Skeletal muscle satellite cell (primary cell): ENCODE data around the gene EFNA4.

Experiments used
- H3K27me3 ChIP-seq: 2 replicates; pipeline ENCODE4 v1.7.0; 2013; ENCODE audit warnings: low read length; ENCODE audit not compliant: control insufficient read depth, insufficient read depth
- H3K36me3 ChIP-seq: 2 replicates; pipeline ENCODE4 v1.7.0; 2013; ENCODE audit warnings: mild to moderate bottlenecking, control low read depth, low read length; ENCODE audit not compliant: insufficient read depth
- H3K4me1 ChIP-seq: 2 replicates; pipeline ENCODE4 v1.7.0; 2013; ENCODE audit warnings: low read length; ENCODE audit not compliant: control insufficient read depth, insufficient read depth
- H3K4me2 ChIP-seq: 2 replicates; pipeline ENCODE4 v1.7.0; 2013; ENCODE audit warnings: mild to moderate bottlenecking, low read length
- H3K4me3 ChIP-seq: 2 replicates; pipeline ENCODE4 v1.7.0; 2013; ENCODE audit warnings: low read length
- H3K9ac ChIP-seq: 2 replicates; pipeline ENCODE4 v1.7.0; 2013; ENCODE audit warnings: mild to moderate bottlenecking, low read depth, low read length, moderate library complexity
- H3K9me3 ChIP-seq: replicated peaks from 2 replicates; pipeline ENCODE4 v1.7.0; 2013; ENCODE audit warnings: mild to moderate bottlenecking, control low read depth, low read length

The EFNA4 gene

DNA sequence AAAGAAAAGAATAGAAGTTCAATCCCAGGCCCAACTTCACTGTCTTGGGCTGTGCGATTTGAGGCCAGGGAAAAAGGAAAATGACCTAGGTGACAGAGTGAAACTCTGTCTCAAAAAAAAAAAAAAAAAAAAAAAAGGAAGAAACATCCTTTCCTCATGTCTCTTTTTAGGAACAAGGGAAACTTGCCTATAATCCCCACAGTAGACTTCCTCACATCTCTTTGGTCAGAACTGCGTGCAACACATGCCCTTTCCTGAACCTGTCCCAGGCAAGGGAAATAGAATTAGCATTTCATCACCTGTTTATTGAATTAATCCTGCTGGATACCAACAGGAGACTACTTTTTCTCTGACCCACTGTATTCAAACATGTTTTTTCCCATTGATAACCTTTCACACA lies 27.6 kb upstream of the EFNA4 start:
- H3K27me3 ChIP-seq = peaks cover 17% of the 10 kb centered on the region
- no peak overlapping the region for H3K4me3 ChIP-seq
- H3K4me2 ChIP-seq = no peak overlapping the region
- H3K4me1 ChIP-seq = peaks cover 5% of the 10 kb centered on the region
- no peaks in the 10 kb centered on the region for H3K36me3 ChIP-seq
- H3K9ac ChIP-seq = no peak overlapping the region
- no peaks in the 10 kb centered on the region for H3K9me3 ChIP-seq

DNA sequence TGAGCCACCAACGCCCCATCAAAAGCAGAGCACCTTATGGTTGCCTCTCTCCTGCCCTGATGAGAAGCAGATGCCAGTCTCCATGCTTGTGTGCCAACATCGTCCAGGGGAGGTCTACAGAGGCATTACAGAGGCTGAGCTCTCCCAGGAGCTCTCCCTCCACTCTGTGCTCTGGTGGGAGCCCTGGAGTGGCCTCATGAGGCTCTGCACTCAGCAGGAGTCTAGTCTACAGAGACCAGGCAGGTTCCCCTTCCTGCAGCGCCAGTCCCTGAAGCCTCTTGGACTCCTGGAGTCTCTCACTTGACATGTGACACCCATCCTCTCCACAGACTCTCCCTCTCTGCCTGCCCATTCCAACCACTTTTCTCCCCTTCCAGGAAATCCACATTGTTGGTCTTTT lies 26.5 kb upstream of the EFNA4 start:
- no peaks in the 10 kb centered on the region for H3K9me3 ChIP-seq
- no peak overlapping the region for H3K4me3 ChIP-seq
- H3K4me1 ChIP-seq = peaks cover 5% of the 10 kb centered on the region

DNA sequence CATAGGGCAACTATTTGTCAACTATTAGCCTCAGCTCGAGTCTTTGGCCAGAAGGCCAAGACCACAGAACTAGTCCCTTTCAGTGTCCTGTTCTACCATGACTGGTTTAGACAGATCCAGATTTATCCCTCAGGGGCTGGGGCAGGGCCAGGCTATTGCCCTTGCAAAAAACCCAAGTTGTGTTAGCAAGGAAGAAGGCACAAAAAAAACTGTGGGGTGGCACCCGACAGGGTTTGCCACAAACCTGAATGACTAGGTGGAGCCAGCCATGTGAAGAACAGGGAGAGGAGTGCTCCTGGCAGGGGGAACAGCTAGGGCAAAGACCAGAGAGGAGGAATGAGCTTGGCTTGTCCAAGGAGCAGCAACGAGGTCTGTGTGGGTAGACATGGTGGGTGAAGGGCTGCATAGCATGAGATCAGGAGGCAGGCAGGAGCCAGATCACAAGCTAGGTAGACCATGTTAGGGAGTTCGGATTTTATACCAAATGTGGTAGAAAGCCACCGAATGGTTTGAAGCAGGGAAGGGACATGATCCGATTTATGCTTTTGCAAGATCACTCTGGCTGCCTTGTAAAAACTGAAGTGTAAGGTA lies 25.6 kb upstream of the EFNA4 start:
- Histone ChIP-seq H3K36me3 (no peaks in the 10 kb centered on the region), H3K9ac (no peak overlapping the region), H3K27me3 (peaks cover 13% of the 10 kb centered on the region), H3K4me2 (no peak overlapping the region), H3K9me3 (no peaks in the 10 kb centered on the region), H3K4me1 (peaks cover 5% of the 10 kb centered on the region), H3K4me3 (no peak overlapping the region)

More for the DNA sequence above, 26.5 kb upstream of the EFNA4 start:
- Histone ChIP-seq H3K4me2 (no peak overlapping the region), H3K9ac (no peak overlapping the region), H3K36me3 (no peaks in the 10 kb centered on the region), H3K27me3 (peaks cover 13% of the 10 kb centered on the region)

DNA sequence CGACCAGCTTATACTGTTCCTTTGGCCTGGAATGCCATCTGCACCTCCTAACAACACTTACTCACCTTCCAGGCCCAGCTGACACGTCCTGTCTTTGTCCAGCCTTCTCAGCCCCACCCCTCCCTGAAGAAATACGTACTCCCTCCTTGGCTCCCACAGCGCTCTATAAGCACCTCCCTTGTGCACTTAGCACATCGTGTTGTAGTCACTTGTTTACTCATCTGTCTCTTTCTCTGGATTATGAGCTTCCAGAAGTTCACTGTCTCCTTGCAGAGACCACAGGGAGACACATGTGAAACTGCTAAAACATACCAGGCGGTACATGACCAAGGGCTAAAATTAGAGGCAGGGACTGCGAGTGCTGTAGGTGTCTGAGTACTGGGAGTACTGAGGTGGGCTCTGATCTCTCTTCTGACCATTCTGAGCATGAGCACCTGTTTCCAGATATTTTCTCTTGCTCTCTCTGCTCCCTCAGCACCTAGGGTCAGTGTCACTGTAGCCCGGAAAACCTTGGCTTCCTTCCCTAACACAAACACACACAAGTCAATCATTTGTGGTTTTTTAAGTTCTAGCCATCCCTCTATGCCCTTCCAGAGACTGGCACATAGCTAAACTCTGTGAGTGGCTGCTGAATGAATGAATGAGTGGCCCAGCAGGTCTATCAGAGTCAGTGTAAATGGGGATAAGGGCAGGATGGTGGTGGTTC lies 24.8 kb upstream of the EFNA4 start:
- Histone ChIP-seq H3K36me3 (no peaks in the 10 kb centered on the region), H3K4me2 (peak overlapping the region; percentile 5), H3K9me3 (no peaks in the 10 kb centered on the region), H3K4me1 (peaks cover 5% of the 10 kb centered on the region), H3K9ac (no peak overlapping the region), H3K27me3 (peaks cover 9% of the 10 kb centered on the region), H3K4me3 (no peak overlapping the region)

DNA sequence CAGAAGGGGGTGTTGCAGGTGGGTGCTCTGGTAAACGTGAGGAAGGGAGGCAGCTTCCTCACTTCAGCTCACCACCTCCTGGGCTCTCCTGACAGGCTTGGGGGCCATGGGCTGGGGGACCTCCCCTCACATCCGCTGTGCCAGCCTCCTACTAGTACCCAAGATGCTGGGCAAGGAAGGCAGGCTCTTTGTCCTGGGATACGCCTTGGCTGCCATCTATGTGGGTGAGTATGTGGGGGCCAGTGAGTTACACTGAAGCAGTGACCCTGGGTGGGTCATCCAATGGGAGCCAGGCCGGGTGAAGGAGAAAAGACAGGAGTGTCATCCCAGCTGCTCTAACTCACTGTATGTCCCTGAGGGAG lies 24.3 kb upstream of the EFNA4 start:
- Histone ChIP-seq H3K4me2 (no peak overlapping the region), H3K4me1 (peaks cover 5% of the 10 kb centered on the region), H3K4me3 (no peak overlapping the region), H3K9ac (no peak overlapping the region), H3K27me3 (peaks cover 5% of the 10 kb centered on the region), H3K36me3 (no peaks in the 10 kb centered on the region), H3K9me3 (no peaks in the 10 kb centered on the region)

DNA sequence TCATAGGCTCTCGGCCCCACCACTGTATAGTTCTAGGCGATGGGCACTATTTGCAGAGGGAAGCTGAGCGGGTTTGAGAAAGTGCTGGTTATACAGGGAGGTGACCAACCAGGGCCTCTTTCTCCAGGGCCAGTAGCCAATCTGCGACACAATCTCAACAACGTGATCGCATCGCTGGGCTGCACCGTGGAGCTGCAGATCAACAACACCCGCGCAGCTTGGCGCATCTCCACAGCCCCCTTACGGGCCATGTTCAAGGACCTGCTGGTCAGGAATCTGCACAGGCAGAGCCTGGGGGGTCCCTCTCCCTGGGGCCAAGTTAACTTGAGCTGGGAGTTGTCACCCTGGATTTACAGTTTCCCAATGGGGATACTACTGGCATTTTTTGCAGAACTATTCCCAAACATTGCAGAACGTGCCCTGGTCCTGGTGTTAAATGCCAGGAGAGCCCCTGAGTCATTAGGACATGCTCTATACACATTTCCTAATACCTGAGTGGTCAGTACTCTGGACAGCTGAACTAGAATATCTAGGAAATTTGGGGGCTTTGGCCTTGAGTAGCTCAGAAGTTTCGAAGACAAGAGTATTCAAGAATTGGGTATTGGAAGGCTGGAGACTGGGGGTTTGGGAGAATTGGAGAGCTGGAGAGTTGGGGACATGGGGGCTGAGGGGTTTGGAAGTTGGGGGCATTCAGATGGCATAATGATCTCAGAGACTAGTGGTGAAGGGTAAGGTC lies 23.0 kb upstream of the EFNA4 start:
- H3K36me3 ChIP-seq = no peaks in the 10 kb centered on the region
- H3K4me2 ChIP-seq = no peak overlapping the region
- no peak overlapping the region for H3K4me3 ChIP-seq

DNA sequence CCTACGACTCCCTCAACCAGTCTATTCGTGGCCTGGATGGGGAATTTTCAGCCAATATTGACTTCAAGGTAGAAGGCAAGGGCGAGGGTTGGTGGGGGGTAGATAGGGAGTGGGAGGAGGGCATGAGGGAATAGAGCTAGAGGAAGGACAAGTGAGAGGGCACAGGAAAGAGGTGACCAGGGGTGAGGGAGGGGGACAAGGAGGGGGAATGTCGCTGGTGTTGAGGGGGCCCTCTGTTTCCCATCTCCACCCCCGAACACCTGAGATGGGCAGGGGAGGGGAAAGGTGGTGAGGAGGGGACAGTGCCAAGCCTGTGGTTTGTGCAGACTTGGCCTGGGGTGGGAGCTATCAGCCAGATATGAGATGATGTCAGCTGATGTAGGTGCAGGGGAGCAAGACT lies 20.8 kb upstream of the EFNA4 start:
- Histone ChIP-seq H3K27me3 (peaks cover 3% of the 10 kb centered on the region), H3K4me2 (no peak overlapping the region), H3K4me3 (no peak overlapping the region), H3K4me1 (peaks cover 14% of the 10 kb centered on the region), H3K9ac (no peak overlapping the region), H3K9me3 (no peaks in the 10 kb centered on the region), H3K36me3 (no peaks in the 10 kb centered on the region)

More for the DNA sequence above, 23.0 kb upstream of the EFNA4 start:
- Histone ChIP-seq H3K9ac (no peak overlapping the region), H3K9me3 (no peaks in the 10 kb centered on the region), H3K4me1 (peaks cover 14% of the 10 kb centered on the region), H3K27me3 (peaks cover 5% of the 10 kb centered on the region)

DNA sequence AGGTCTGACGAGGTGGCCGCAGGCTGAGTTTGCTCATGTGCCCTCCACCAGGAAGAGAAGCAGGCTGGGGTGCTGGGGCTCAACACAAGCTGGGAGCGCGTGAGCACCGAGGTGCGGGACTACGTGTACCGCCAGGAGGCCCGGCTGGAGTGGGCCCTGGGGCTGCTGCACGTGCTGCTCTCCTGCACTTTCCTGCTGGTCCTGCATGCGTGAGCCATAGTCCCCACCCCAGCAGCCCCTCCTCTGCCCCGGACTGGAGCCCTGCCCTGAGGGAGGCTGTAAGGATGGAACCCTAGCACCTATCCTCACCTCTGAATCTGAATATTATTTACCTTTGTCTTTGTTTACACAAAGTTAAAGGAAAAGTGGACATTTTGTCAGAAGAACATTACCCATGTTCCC lies 20.2 kb upstream of the EFNA4 start:
- Histone ChIP-seq H3K4me1 (peaks cover 14% of the 10 kb centered on the region), H3K9me3 (no peaks in the 10 kb centered on the region), H3K9ac (no peak overlapping the region), H3K27me3 (peaks cover 3% of the 10 kb centered on the region), H3K36me3 (no peaks in the 10 kb centered on the region), H3K4me3 (no peak overlapping the region), H3K4me2 (no peak overlapping the region)

DNA sequence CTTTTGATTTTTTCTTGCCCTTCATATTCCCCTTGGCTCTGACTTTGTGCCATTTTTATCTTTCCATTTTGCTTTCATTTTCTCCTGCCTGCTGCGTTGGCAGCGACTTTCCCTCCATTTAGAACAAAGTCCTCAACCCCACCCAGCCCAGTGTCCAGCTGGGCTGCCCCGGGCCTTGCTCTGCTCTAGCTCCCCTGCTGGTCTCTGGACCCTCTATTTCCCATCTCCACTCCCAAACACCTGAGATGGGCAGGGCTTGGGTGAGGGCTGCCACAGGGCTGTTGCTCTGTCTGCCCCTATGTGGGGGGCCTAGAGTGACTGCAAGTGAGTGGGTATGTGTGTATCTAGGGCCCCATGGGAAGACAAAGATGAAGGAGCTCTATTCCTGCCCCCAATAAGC lies 19.7 kb upstream of the EFNA4 start:
- no peak overlapping the region for H3K4me2 ChIP-seq
- no peaks in the 10 kb centered on the region for H3K9me3 ChIP-seq
- H3K4me3 ChIP-seq = no peak overlapping the region
- no peak overlapping the region for H3K9ac ChIP-seq
- H3K27me3 ChIP-seq = peaks cover 3% of the 10 kb centered on the region
- H3K4me1 ChIP-seq = peaks cover 13% of the 10 kb centered on the region
- no peaks in the 10 kb centered on the region for H3K36me3 ChIP-seq

DNA sequence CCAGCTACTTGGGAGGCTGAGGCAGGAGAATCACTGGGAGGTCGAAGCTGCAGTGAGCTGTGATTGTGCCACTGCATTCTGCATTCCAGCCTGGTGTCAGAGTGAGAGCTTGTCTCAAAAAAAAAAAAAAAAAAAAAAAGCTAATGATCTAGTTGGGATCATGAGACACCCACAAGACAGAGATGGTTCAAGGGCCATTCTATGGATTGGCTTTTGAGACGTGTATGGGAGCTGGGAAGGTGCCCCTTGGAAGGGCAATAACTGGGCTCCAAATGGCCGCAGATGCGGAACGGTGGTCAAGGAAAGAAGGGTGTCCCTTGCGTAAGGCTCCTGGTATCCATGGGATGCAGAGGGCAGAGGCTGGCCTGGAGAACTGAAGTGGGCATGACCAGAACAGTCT lies 19.2 kb upstream of the EFNA4 start:
- H3K9ac ChIP-seq = no peak overlapping the region
- H3K4me3 ChIP-seq = no peak overlapping the region
- peaks cover 9% of the 10 kb centered on the region for H3K4me1 ChIP-seq
- H3K4me2 ChIP-seq = no peak overlapping the region
- H3K36me3 ChIP-seq = no peaks in the 10 kb centered on the region
- H3K9me3 ChIP-seq = no peaks in the 10 kb centered on the region
- H3K27me3 ChIP-seq = peaks cover 1% of the 10 kb centered on the region

DNA sequence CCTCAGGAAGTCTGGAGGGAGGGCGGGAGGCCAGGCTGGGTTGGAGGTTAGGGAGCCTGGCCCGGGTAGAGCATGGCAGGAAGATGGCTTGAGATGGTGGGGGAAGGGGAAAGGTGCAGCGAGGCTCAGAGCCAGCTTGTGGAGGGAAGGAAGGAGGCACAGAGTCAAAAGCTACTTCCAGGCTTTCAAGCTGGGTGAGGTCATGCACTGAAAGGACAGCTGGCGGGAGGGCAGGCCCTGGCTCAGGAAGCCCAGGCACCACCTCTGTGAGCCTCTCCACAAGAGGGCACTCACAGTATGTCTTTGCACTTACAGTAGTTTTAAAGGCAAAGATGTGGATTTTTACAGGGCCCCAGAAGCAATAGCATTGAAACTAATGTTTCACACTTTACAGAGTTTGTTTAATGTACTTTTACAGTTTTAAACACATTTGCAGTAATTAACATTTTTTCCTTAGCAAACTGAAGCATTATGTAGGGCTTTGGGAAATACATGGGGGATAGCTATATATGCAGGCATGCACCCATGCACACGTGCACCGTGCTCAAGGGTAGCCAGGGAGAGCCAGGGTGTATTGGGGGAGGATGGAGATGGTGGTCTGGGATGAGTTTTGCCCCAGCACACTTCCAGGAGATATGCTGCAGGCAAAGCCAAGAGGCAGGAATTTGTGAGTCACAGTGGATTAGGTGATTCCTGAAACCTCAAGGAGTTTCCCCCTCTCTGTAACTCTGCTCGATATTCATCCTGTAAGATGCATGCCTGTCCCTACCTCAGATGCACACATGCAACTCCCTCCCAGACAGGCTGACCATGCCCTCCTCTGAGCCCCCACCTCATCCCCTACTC lies 18.5 kb upstream of the EFNA4 start:
- H3K9me3 ChIP-seq = no peaks in the 10 kb centered on the region
- H3K9ac ChIP-seq = no peak overlapping the region
- H3K36me3 ChIP-seq = no peaks in the 10 kb centered on the region
- H3K4me1 ChIP-seq = peaks cover 15% of the 10 kb centered on the region
- H3K4me2 ChIP-seq = no peak overlapping the region
- no peaks in the 10 kb centered on the region for H3K27me3 ChIP-seq
- H3K4me3 ChIP-seq = no peak overlapping the region
